ENCODE data around the gene SCARB1. TPM values are rescaled to one million over a fixed set of nuclear protein-coding genes. Genes with fewer than 3 reads are reported as not detected.

Gene SCARB1
- total and polyA plus RNA-seq, 2 of the 13 experiments (the other 11 are each of a cell fraction or from before 2014, with no cell fraction given) = 63.4 to 160 TPM

DNA sequence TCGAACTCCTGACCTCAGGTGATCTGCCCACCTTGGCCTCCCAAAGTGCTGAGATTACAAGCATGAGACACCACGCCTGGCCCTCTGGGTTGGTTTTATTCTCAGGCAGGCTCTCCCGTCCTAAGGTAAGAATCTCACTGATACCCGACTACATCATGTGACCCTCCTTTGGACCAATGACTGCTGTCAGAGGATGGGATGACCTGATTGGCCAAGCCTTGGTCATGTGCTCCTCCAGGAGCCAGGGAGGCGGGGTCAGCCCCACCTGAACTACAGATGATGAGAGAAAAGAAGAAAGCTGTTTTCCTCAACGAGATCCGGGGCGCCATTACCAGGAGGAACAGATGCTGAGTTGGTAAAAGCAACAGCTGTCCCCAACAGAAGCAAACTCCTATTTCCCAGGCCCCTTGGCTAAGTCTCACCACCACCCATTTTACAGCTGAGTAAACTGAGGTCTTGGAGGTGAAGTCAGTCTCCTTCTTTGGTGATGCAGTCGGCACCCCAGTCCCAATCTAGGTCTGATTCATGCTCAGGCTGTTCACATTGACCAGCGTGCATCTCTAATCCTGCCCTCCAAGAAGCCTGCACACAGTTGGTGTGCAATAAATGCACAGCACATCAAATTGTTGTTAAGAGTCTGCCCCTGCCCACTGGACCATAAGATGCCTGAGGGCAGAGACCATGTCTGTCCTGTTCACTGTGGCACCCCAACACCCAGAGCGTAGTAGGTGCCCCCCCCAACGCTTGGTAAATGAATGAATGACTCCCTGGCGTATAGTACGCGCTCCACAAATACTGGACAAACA is 118.8 kb downstream of the SCARB1 start:
- peak; percentile 58 for FAIRE-seq
- Histone ChIP-seq H3K9ac (ENCODE audit: insufficient read depth, low read depth, low read length) (no peak overlapping the region), H2AFZ (ENCODE audit: low read length) (no peak overlapping the region), H4K20me1 (ENCODE audit: insufficient read depth, low read length) (no peaks in the 10 kb centered on the region), H3K4me1 (ENCODE audit: insufficient read depth, low read length) (peaks cover 73% of the 10 kb centered on the region), H3K4me3 (replicated peaks in 1 of 3; ENCODE audit: insufficient read depth in 1 of 3, low read depth in 2 of 3, low read length in 3 of 3) (no peak overlapping the region), H3K4me2 (ENCODE audit: low read depth, low read length) (no peak overlapping the region), H3K79me2 (ENCODE audit: insufficient read depth, low read length) (no peaks in the 10 kb centered on the region), H3K36me3 (replicated peaks in 1 of 2; ENCODE audit: control insufficient read depth in 1 of 2, insufficient read depth in 2 of 2, low read length in 2 of 2) (no peaks in the 10 kb centered on the region), H3K27me3 (ENCODE audit: control insufficient read depth in 1 of 2, insufficient read depth in 2 of 2, low read length in 2 of 2) (peaks cover 0 to 8% of the 10 kb centered on the region in 2 experiments; a peak in 1 of 5 replicates), H3K27ac (ENCODE audit: extremely low read length, insufficient read depth, low read length) (peak overlapping the region; percentile 12), H3K9me3 (ENCODE audit: low read length) (peaks cover under 1% of the 10 kb centered on the region; the same call in 1 of the 2 replicates)
- POLR2A ChIA-PET = interaction anchor here (1.5 kb wide), 1 partner anchor 10 kb away, joined by 5 read pairs; no protein-coding TSS in a partner anchor
- peak; percentile 78 for DNase-seq (ENCODE audit: low spot score)
- intact Hi-C loops (cut with micrococcal nuclease; ENCODE audit: unreplicated experiment) = no loop called here
- in situ Hi-C loops (cut with HindIII; ENCODE audit: extremely low pct_ligation_motif_present, low pct_unique_long_range_greater_than_20kb) = no loop called here
- ATAC-seq = peak; percentile 38
- CTCF ChIA-PET (ENCODE audit: low intra/inter-chr PET ratio, low total read pairs) = no interaction called here
- WGBS (ENCODE audit: low lambda C conversion rate) = 75% methylated on average over 13 of the region's 15 CpGs
- no TSS peak for BruUV-seq (replicated peaks)
- TF ChIP-seq KDM1A (CRISPR knock-in tag; IDR thresholded peaks at IDR 0.05) (peak; percentile 73; the same call in 1 of the 2 replicates), TAF1 (CRISPR knock-in tag; IDR thresholded peaks at IDR 0.05) (peak; percentile 16; the same call in 1 of the 2 replicates), CHD4 (IDR thresholded peaks at IDR 0.05; ENCODE audit: borderline replicate concordance, low read length) (peak; percentile 72; the same call in 1 of the 2 replicates), NFYC (CRISPR knock-in tag; IDR thresholded peaks at IDR 0.05) (peak; percentile 84), KLF16 (CRISPR knock-in tag; IDR thresholded peaks at IDR 0.05) (no peak), NFYB (CRISPR knock-in tag; IDR thresholded peaks at IDR 0.05) (peak; percentile 69), WIZ (CRISPR knock-in tag; IDR thresholded peaks at IDR 0.05) (no peak), GFI1 (CRISPR knock-in tag; IDR thresholded peaks at IDR 0.05; ENCODE audit: borderline replicate concordance) (0 out of 2 replicates have a peak, but pooled peaks have one; percentile 2), ZNF629 (CRISPR knock-in tag; conservative IDR thresholded peaks at IDR 0.05) (peak; percentile 97), ZBED4 (CRISPR knock-in tag; IDR thresholded peaks at IDR 0.05; ENCODE audit: borderline replicate concordance) (no peak), ZMYM3 (CRISPR knock-in tag; IDR thresholded peaks at IDR 0.05) (peak; percentile 58; the same call in 1 of the 2 replicates), ZNF781 (CRISPR knock-in tag; IDR thresholded peaks at IDR 0.05; ENCODE audit: borderline replicate concordance, not compliant biosample characterization) (no peak), GZF1 (CRISPR knock-in tag; IDR thresholded peaks at IDR 0.05) (no peak), ZKSCAN8 (CRISPR knock-in tag; IDR thresholded peaks at IDR 0.05; ENCODE audit: borderline replicate concordance) (peak; percentile 99), ZNF546 (CRISPR knock-in tag; conservative IDR thresholded peaks at IDR 0.05) (no peak)
- TF ChIP-seq, protein P1, sequence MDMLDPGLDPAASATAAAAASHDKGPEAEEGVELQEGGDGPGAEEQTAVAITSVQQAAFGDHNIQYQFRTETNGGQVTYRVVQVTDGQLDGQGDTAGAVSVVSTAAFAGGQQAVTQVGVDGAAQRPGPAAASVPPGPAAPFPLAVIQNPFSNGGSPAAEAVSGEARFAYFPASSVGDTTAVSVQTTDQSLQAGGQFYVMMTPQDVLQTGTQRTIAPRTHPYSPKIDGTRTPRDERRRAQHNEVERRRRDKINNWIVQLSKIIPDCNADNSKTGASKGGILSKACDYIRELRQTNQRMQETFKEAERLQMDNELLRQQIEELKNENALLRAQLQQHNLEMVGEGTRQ (IDR thresholded peaks at IDR 0.05; ENCODE audit: low read depth, low read length) = peak; percentile 91
- TF ChIP-seq, protein P1 (CRISPR knock-in tag; IDR thresholded peaks at IDR 0.05; ENCODE audit: borderline replicate concordance) = peak; percentile 84; the same call in 1 of the 2 replicates
- TF ChIP-seq, protein P2, sequence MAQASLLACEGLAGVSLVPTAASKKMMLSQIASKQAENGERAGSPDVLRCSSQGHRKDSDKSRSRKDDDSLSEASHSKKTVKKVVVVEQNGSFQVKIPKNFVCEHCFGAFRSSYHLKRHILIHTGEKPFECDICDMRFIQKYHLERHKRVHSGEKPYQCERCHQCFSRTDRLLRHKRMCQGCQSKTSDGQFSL (CRISPR knock-in tag; IDR thresholded peaks at IDR 0.05) = 0 out of 2 replicates have a peak, but pooled peaks have one; percentile 4
